Right lobe of liver (tissue), 6 donors: Measurements from ENCODE around the gene SGTA. TPM values are rescaled to one million over a fixed set of nuclear protein-coding genes. Genes with fewer than 3 reads are reported as not detected.
A peak's percentile ranks its signal among the peaks of the same experiment; 100 is the strongest.

Source experiments
- ATAC-seq, 4 donors: fragments of 200-7000 bp; cut with Tn5 transposase; one replicate each; pipeline ENCODE4 v1.9.1; 2020; ENCODE audit warnings: mild to moderate bottlenecking in 4 of 4, moderate library complexity in 4 of 4
- DNase-seq, 3 donors: peaks; one replicate each; pipeline ENCODE4 v3.0.0-alpha.2; 2020
- H3K27ac ChIP-seq, 3 donors: fragments of 200-600 bp; one replicate each; pipeline ENCODE4 v1.8.0; 2022
- H3K27me3 ChIP-seq, 2 donors: fragments of 200-600 bp; one replicate each; pipeline ENCODE4 v1.8.0; 2022
- H3K36me3 ChIP-seq, 4 donors: fragments of 200-600 bp; sonication (generic) in 1 of 4; one replicate each; pipeline versions ENCODE4 v1.5.1 to v1.8.0; 2017 to 2022; ENCODE audit warnings: control low read depth in 1 of 4
- H3K4me1 ChIP-seq, 4 donors: fragments of 200-600 bp; sonication (generic) in 1 of 4; one replicate each; pipeline versions ENCODE4 v1.5.1 to v1.8.0; 2017 to 2022; ENCODE audit warnings: control low read depth in 1 of 4
- H3K4me3 ChIP-seq, 3 donors: fragments of 200-600 bp; one replicate each; pipeline ENCODE4 v1.8.0; 2022
- H3K9me3 ChIP-seq, 4 donors: fragments of 200-600 bp; sonication (generic) in 1 of 4; one replicate each; pipeline versions ENCODE4 v1.5.1 to v1.8.0; 2017 to 2022; ENCODE audit warnings: control low read depth in 1 of 4
- POLR2A ChIP-seq: fragments of 450-650 bp; IDR thresholded peaks from one replicate; pipeline ENCODE4 v1.6.1; 2017; ENCODE audit warnings: antibody characterized with exemption, mild to moderate bottlenecking
- WGBS: methylation state at CpG from one replicate; pipeline ENCODE4 v1.1.6; 2018; ENCODE audit warnings: low coverage, low lambda C conversion rate; ENCODE audit not compliant: insufficient coverage; ENCODE audit errors: missing lambda C conversion rate; 5-methylcytosine and 5-hydroxymethylcytosine counted together
- intact Hi-C, 2 donors: fragments of 100-400 bp; cut with DNase I; formaldehyde crosslinking; loops; one replicate each; pipeline versions ENCODE4 v1.11.2 to v1.14.1; 2022
- long read RNA-seq: library from polyadenylated mRNA; unstranded; transcript quantifications from one replicate; pipeline ENCODE4 v2.0.0, GENCODE V29; 2019
- total RNA-seq, 6 experiments: library from RNA; depleted of rRNA in 2 of 6; stranded (reverse); fragments of >200 nt in 2 of 6; fragmentation: NEBNext Ultra II Directional in 3 of 6; extraction: Animal tissue kit (Norgen Biotek cat#: 25700) in 3 of 6; gene quantifications; one replicate each; pipeline versions ENCODE4 v1.1.0 to v1.2.4, GENCODE V29; 2016 to 2023
- TF ChIP-seq, protein P1 (sequence below), 4 donors: fragments of 200-600 bp in 3 of 4; fragments of 450-650 bp in 1 of 4; IDR thresholded peaks; one replicate each; pipeline versions ENCODE4 v1.5.1 to v1.8.0; 2016 to 2022; ENCODE audit warnings: antibody characterized with exemption in 4 of 4, mild to moderate bottlenecking in 2 of 4
- donor health status: DM: no; HTN: yes; CAD: no.
- donor health status: DM: no; HTN: no; CAD: no.
- donor health status: DM: no; HTN: no; CAD: no.
- donor health status: DM: no; HTN: yes; CAD: no.
- donor health status: DM: no; HTN: yes; CAD: no.

Gene SGTA, protein sequence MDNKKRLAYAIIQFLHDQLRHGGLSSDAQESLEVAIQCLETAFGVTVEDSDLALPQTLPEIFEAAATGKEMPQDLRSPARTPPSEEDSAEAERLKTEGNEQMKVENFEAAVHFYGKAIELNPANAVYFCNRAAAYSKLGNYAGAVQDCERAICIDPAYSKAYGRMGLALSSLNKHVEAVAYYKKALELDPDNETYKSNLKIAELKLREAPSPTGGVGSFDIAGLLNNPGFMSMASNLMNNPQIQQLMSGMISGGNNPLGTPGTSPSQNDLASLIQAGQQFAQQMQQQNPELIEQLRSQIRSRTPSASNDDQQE
- total RNA-seq, result 10 to 100 TPM; 21.5 to 41.7 (median 23.7) TPM
- long read RNA-seq, transcript SGTA-201 (12 exons, 2,330 nt), result major isoform, 7 of 14 reads
- long read RNA-seq, partial matches to known transcripts, result 1 of 14 reads
- long read RNA-seq, other reads (novel, unspliced or antisense), result 5 of 14 reads

DNA sequence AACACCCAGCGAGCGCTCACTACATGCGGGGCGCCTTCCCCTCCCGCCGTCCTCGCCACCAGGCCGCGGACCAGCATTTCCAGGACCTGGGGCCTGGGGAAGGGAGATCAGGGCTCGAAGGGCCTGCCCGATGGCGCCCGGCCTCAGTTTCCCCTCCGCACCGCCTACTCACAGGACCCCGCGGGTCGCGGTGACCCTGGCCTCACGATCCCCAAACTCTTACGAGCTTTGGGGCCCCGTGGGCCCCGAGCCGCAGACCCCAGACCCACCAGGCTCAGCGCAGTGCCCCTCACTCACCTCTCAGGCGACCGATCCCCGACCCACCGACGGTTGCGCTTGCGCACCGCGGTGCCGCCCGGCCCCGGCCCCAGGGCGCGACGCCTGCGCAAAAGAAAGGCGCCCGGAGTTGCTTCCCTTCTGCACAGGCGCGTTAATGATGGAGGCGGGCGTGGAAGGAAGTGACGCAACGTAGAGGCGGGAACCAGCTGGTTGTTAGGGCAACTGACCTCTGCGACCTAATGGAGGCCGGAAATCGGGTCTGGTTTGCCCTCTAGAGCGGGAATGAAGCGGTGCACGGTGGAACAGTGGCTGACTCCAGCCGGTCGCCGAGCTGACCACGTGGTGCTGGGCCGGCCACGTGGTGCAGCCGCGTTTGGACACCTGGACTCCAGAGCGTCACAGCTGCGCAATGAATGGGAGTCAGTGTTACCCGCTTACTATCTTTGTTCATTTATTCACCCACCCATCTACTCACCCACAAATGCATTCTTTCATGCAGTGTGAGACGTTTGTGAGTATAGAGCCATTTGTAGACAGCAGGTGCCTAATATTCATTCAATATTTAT is at the start of gene SGTA:
TSS of gene SGTA (minus strand) at position 338 of the 845 bp plus-strand sequence. CDS start 14,205 bp downstream, outside the sequence.
- peak within 1 kb of the TSS; percentile 99 to 100 (median 99) for H3K4me3 ChIP-seq
- H3K9me3 ChIP-seq, result no peaks in the 10 kb centered on the region
- intact Hi-C loops, result no loop called here
- peak; percentile 96 to 99 (median 98) for DNase-seq
- H3K27me3 ChIP-seq, result no peaks in the 10 kb centered on the region
- no peaks in the 10 kb centered on the region for H3K36me3 ChIP-seq
- peak within 1 kb of the TSS; percentile 88 to 92 (median 88) for H3K27ac ChIP-seq
- ATAC-seq, result peak; percentile 85 to 89 (median 88)
- TF ChIP-seq, protein P1, sequence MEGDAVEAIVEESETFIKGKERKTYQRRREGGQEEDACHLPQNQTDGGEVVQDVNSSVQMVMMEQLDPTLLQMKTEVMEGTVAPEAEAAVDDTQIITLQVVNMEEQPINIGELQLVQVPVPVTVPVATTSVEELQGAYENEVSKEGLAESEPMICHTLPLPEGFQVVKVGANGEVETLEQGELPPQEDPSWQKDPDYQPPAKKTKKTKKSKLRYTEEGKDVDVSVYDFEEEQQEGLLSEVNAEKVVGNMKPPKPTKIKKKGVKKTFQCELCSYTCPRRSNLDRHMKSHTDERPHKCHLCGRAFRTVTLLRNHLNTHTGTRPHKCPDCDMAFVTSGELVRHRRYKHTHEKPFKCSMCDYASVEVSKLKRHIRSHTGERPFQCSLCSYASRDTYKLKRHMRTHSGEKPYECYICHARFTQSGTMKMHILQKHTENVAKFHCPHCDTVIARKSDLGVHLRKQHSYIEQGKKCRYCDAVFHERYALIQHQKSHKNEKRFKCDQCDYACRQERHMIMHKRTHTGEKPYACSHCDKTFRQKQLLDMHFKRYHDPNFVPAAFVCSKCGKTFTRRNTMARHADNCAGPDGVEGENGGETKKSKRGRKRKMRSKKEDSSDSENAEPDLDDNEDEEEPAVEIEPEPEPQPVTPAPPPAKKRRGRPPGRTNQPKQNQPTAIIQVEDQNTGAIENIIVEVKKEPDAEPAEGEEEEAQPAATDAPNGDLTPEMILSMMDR (IDR thresholded peaks at IDR 0.05), result peak; percentile 34 to 50 (median 48)
- peak; percentile 77 for TF ChIP-seq POLR2A
- 1% methylated on average over 9 of the region's 68 CpGs for WGBS
- peaks cover 0 to 30% (median 3%) of the 10 kb centered on the region in 4 donors for H3K4me1 ChIP-seq

DNA sequence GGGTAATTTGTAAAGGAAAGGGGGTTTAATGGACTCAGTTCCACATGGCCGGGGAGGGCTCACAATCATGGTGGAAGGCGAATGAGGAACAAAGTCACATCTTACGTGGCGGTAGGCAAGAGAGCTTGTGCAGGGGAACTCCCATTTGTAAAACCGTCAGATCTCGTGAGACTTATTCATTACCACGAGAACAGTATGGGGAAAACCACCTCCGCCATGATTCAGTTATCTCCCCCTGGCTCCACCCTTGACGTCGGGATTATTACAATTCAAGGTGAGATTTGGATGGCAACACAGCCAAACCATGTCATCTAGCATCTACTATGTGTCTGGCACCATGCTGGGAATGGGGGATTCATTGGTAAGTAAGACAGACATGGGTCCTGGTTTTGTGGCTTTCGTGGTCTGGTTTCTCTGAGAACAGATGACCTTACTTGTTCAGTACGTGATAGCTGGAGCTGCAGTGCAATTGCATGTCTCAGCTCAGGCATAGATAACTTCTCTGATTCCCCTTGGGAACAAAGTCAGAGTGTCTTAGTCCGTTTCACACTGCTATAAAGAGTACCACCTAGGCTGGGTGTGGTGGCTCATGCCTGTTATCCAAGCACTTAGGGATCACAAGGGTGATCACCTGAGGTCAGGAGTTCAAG is 44.9 kb upstream of the SGTA start:
- Histone ChIP-seq H3K4me1 (no peaks in the 10 kb centered on the region), H3K27me3 (no peaks in the 10 kb centered on the region), H3K27ac (no peak overlapping the region), H3K9me3 (peaks cover 0 to 18% (median 4%) of the 10 kb centered on the region in 4 donors), H3K4me3 (no peak overlapping the region), H3K36me3 (peaks cover 0 to 8% (median 4%) of the 10 kb centered on the region in 4 donors)
- WGBS, result 83% methylated on average over 12 of the region's 13 CpGs
- intact Hi-C loops, result no loop called here
- TF ChIP-seq, protein P1 (IDR thresholded peaks at IDR 0.05), result no peak
- no peak for TF ChIP-seq POLR2A
- DNase-seq (no peak), ATAC-seq (no peak)

DNA sequence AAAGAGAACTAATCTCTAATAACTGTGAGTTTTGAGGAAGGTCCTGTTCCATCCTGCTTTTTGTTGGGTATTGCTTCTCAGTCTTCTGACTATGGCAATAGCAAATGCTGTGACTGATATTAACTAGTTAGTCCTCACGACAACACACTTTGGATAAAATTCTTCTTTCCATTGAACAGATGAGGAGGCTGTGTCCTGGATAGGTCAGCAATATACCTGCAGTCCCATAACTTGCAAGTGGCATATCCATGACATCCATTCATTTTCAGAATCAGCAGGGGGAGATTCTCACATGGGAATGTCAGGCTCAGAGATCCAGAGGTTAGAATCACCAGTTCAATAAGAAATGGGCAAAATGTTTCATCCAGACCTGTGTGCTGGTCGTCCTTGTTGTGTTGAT is 43.9 kb upstream of the SGTA start:
- intact Hi-C loops, result no loop called here
- Histone ChIP-seq H3K36me3 (no peaks in the 10 kb centered on the region), H3K9me3 (peaks cover 0 to 11% (median 0%) of the 10 kb centered on the region in 4 donors), H3K4me3 (no peak overlapping the region), H3K4me1 (no peaks in the 10 kb centered on the region), H3K27ac (no peak overlapping the region), H3K27me3 (no peaks in the 10 kb centered on the region)
- WGBS, result 100% methylated on average over 2 of the region's 2 CpGs
- DNase-seq, result no peak
- no peak for TF ChIP-seq POLR2A
- TF ChIP-seq, protein P1 (IDR thresholded peaks at IDR 0.05), result no peak
- ATAC-seq, result no peak

DNA sequence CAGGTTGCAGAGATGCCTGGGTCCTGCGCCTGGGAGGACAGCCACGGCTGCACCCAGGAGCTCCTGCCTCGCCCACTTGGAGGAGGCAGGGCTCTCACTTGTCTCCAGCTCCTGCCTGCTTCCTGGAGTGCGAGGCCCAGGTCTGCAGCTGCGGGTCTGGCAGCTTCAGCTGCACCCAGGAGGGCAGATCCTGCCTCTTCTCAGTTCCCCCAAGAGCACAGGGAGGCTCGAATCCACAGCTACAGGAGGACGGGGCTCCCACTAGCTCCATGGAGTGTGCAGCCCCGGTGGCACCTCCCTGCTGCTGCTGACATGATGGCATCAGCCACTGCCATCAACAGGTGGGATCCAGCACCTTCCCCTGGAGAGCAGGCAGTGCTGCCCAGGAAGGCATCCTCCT is 41.1 kb upstream of the SGTA start:
- DNase-seq, result no peak
- no peak for ATAC-seq
- no peaks in the 10 kb centered on the region for H3K36me3 ChIP-seq
- H3K4me3 ChIP-seq, result no peak overlapping the region
- H3K27ac ChIP-seq, result no peak overlapping the region
- TF ChIP-seq, protein P1 (IDR thresholded peaks at IDR 0.05), result no peak
- TF ChIP-seq POLR2A, result no peak
- no peaks in the 10 kb centered on the region for H3K4me1 ChIP-seq
- intact Hi-C loops, result no loop called here
- peaks cover 0 to 6% (median 0%) of the 10 kb centered on the region in 4 donors for H3K9me3 ChIP-seq
- no CpG with 5 or more reads among the region's 8 CpGs for WGBS
- H3K27me3 ChIP-seq, result no peaks in the 10 kb centered on the region
